Ovary (tissue), 3 donors: ENCODE measurements around the gene COPS2.

Experiments used
- CTCF ChIP-seq, 3 donors: fragments of 450-650 bp in 2 of 3; fragments of 200-600 bp in 1 of 3; IDR thresholded peaks; one replicate each; pipeline versions ENCODE4 v1.5.1 to v1.8.0; 2016 to 2022; ENCODE audit warnings: antibody characterized with exemption in 3 of 3, mild to moderate bottlenecking in 1 of 3
- EP300 ChIP-seq: sonication (generic); formaldehyde crosslinking; IDR thresholded peaks from one replicate; pipeline ENCODE4 v1.6.1; 2017; ENCODE audit warnings: antibody characterized with exemption
- POLR2A ChIP-seq: fragments of 450-650 bp; IDR thresholded peaks from one replicate; pipeline ENCODE4 v1.6.1; 2017; ENCODE audit warnings: antibody characterized with exemption, mild to moderate bottlenecking, moderate library complexity
- donor health status: DM: no; HTN: no; CAD: no.

GRCh38 chr15:49135342-49135857 lies 20.0 kb downstream of the COPS2 start:
- no peak for TF ChIP-seq CTCF (IDR thresholded peaks at IDR 0.05)
- TF ChIP-seq POLR2A, result no peak
- no peak for TF ChIP-seq EP300
